GM12864 (cell line): ENCODE data around the gene SCAMP1.

Experiments used
- DNase-seq: peaks from one replicate; pipeline ENCODE4 v3.0.0-alpha.2; 2011; ENCODE audit warnings: low read depth
- H3K4me3 ChIP-seq: 2 replicates; pipeline ENCODE4 v1.5.1; 2011; ENCODE audit warnings: mild to moderate bottlenecking, low read depth, low read length, control low read depth
- CTCF ChIP-seq: IDR thresholded peaks from 2 replicates; pipeline ENCODE4 v1.5.1; 2011; ENCODE audit warnings: low read depth, mild to moderate bottlenecking, moderate library complexity, low read length, control low read depth, inconsistent platforms; ENCODE audit errors: missing control alignments

SCAMP1 gene

GRCh38 chr5:78473751-78474150 is 113.3 kb downstream of the SCAMP1 start:
- no peak for DNase-seq
- TF ChIP-seq CTCF: no peak
- no peak overlapping the region for H3K4me3 ChIP-seq

- DNase-seq: no peak
- no peak for TF ChIP-seq CTCF
- no peak overlapping the region for H3K4me3 ChIP-seq
Measured at GRCh38 chr5:78475370-78475769, 115.0 kb downstream of the SCAMP1 start.

- DNase-seq: no peak
- H3K4me3 ChIP-seq: no peak overlapping the region
- TF ChIP-seq CTCF: no peak
Measured at GRCh38 chr5:78476795-78477194, 116.4 kb downstream of the SCAMP1 start.

GRCh38 chr5:78482948-78483347 is 122.5 kb downstream of the SCAMP1 start:
- no peak for DNase-seq
- no peak overlapping the region for H3K4me3 ChIP-seq
- TF ChIP-seq CTCF: no peak

- DNase-seq: peak; percentile 59
- no peak overlapping the region for H3K4me3 ChIP-seq
- no peak for TF ChIP-seq CTCF
Measured at GRCh38 chr5:78483809-78484521, 123.5 kb downstream of the SCAMP1 start.

- DNase-seq: no peak
- no peak for TF ChIP-seq CTCF
- no peak overlapping the region for H3K4me3 ChIP-seq
Measured at GRCh38 chr5:78486218-78486617, 125.8 kb downstream of the SCAMP1 start.

GRCh38 chr5:78487846-78488245 is 127.4 kb downstream of the SCAMP1 start:
- no peak for DNase-seq
- TF ChIP-seq CTCF: no peak
- no peak overlapping the region for H3K4me3 ChIP-seq
